ENCODE measurements around the gene GCSH. TPM values are rescaled to one million over a fixed set of nuclear protein-coding genes. Genes with fewer than 3 reads are reported as not detected.

Gene GCSH
- total RNA-seq, 1 experiment from 2014 or later: 117 TPM

DNA sequence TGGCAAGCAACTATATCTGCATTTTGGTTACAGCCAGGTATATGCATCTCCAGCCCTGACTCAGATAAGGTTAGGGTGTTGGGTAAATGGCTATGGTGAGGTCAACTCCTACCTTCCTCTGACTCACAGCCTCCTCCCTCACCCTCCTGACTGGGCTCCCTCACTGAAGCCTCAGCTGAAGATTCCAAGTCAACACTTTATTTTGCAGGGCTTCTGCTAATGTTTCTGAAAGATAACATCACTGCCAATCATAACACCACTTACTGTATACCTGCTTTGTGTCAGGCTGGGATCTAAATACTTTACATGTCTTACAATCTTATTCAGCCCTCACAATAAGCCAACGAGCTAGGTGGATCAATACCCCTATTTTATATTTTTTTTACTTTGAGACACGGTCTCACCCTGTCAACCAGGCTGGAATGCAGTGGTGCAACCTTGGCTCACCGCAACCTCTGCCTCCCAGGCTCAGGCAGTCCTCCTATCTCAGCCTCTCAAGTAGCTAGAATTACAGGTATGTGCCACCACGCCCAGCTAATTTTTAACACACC lies 47.8 kb upstream of the GCSH start (continued):
- TF ChIP-seq EGR1 (IDR thresholded peaks at IDR 0.05; ENCODE audit: low read depth): no peak
- TF ChIP-seq, protein P1, sequence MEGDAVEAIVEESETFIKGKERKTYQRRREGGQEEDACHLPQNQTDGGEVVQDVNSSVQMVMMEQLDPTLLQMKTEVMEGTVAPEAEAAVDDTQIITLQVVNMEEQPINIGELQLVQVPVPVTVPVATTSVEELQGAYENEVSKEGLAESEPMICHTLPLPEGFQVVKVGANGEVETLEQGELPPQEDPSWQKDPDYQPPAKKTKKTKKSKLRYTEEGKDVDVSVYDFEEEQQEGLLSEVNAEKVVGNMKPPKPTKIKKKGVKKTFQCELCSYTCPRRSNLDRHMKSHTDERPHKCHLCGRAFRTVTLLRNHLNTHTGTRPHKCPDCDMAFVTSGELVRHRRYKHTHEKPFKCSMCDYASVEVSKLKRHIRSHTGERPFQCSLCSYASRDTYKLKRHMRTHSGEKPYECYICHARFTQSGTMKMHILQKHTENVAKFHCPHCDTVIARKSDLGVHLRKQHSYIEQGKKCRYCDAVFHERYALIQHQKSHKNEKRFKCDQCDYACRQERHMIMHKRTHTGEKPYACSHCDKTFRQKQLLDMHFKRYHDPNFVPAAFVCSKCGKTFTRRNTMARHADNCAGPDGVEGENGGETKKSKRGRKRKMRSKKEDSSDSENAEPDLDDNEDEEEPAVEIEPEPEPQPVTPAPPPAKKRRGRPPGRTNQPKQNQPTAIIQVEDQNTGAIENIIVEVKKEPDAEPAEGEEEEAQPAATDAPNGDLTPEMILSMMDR (IDR thresholded peaks at IDR 0.05 in 2 of 3, conservative IDR thresholded peaks at IDR 0.05 in 1 of 3; ENCODE audit: borderline replicate concordance in 1 of 3, insufficient read depth in 1 of 3, low read depth in 2 of 3, low read length in 2 of 3): no peak
- peak; percentile 87 for TF ChIP-seq SP1 (IDR thresholded peaks at IDR 0.05; ENCODE audit: low read depth)
- no peak; the same call in none of the 2 replicates for TF ChIP-seq SRF (IDR thresholded peaks at IDR 0.05; ENCODE audit: low read depth)
- TF ChIP-seq FOSL1 (IDR thresholded peaks at IDR 0.05; ENCODE audit: low read depth): peak; percentile 75
- TF ChIP-seq EZH2phosphoT487 (IDR thresholded peaks at IDR 0.05; ENCODE audit: borderline replicate concordance): no peak
- TF ChIP-seq CBX3 (IDR thresholded peaks at IDR 0.05; ENCODE audit: low read depth): peak; percentile 50; the same call in 1 of the 2 replicates
- TF ChIP-seq JUND (IDR thresholded peaks at IDR 0.05): peak; percentile 71
- TF ChIP-seq POLR2AphosphoS5 (IDR thresholded peaks at IDR 0.05; ENCODE audit: low read depth, low read length): peak; percentile 23; the same call in 1 of the 2 replicates
- peak; percentile 49 for TF ChIP-seq YY1 (IDR thresholded peaks at IDR 0.05; ENCODE audit: extremely low read depth, insufficient replicate concordance, low read depth, low read length)
- no peak for TF ChIP-seq ZFX (IDR thresholded peaks at IDR 0.05)
- no peak for TF ChIP-seq EZH2 (IDR thresholded peaks at IDR 0.05)
- TF ChIP-seq ZNF274 (IDR thresholded peaks at IDR 0.05; ENCODE audit: low read depth, low read length): no peak

DNA sequence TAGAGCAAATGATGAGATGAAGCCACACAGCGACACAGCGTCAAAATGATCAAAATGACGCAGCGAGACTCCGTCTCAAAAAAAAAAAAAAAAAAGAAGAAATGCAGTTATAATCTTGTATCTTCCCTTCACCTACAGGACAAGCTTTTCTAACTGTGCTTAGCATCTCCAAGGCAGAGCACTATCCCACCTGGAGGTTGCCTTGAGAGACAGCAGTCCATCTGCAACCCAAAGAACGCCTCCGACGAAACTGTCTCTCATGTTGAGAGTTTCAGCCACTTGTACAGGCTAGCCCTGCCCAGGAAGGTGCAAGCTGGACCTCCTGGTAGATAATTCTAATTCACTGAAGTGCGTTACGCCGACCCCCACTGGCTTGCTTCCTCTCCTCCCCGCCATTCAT lies 46.7 kb upstream of the GCSH start:
- Histone ChIP-seq H3K36me3 (ENCODE audit: control insufficient read depth in 1 of 2, insufficient read depth in 2 of 2, low read length in 2 of 2) (no peaks in the 10 kb centered on the region), H3K4me3 (replicated peaks in 1 of 2; ENCODE audit: low read depth in 1 of 2, low read length in 2 of 2) (0 out of 4 replicates have a peak overlapping the region, but pooled peaks of 1 of the 2 experiments have one; percentile 47), H3K79me2 (ENCODE audit: insufficient read depth, low read length) (no peaks in the 10 kb centered on the region), H3K4me2 (ENCODE audit: low read length) (peak overlapping the region; percentile 78), H3K9ac (ENCODE audit: low read length) (peak overlapping the region; percentile 37), H2AFZ (ENCODE audit: low read depth, low read length, poor library complexity, severe bottlenecking) (no peak overlapping the region), H4K20me1 (ENCODE audit: insufficient read depth) (no peaks in the 10 kb centered on the region), H3K27me3 (ENCODE audit: insufficient read depth, low read length) (no peaks in the 10 kb centered on the region), H3K4me1 (ENCODE audit: control insufficient read depth in 1 of 2, insufficient read depth in 2 of 2, low read length in 2 of 2) (peaks cover 42 to 57% of the 10 kb centered on the region in 2 experiments), H3K9me2 (ENCODE audit: insufficient read depth) (no peaks in the 10 kb centered on the region), H3K27ac (ENCODE audit: low read depth, low read length) (peak overlapping the region; percentile 65), H3K9me3 (ENCODE audit: control insufficient read depth in 1 of 2, insufficient read depth in 1 of 2, low read depth in 1 of 2, low read length in 2 of 2) (no peaks in the 10 kb centered on the region)
- RAD21 ChIA-PET (ENCODE audit: low non-redundant PET in 1 of 2, low total read pairs in 2 of 2, uncharacterized antibody in 2 of 2, unreplicated experiment in 2 of 2): no interaction called here
- intact Hi-C loops (cut with micrococcal nuclease): loop anchor here (5.0 kb wide), 3 partner anchors 46 to 169 kb away; partner anchors contain the start of genes CENPN, CMC2, GAN and GCSH
- ATAC-seq (no peak), DNase-seq (ENCODE audit: low read depth, low spot score) (no peak)
- CTCF ChIA-PET: interaction anchor here (0.6 kb wide), 1 partner anchor 555 kb away, joined by 4 read pairs; no protein-coding TSS in a partner anchor
- BruUV-seq (replicated peaks): no TSS peak
- POLR2A ChIA-PET: interaction anchor here (2.9 kb wide), 1 partner anchor 38 kb away, joined by 8 read pairs; no protein-coding TSS in a partner anchor
- TF ChIP-seq EZH2phosphoT487 (IDR thresholded peaks at IDR 0.05; ENCODE audit: borderline replicate concordance) (no peak), CEBPB (IDR thresholded peaks at IDR 0.05; ENCODE audit: low read depth) (no peak), JUND (IDR thresholded peaks at IDR 0.05) (no peak)
- TF ChIP-seq, protein P2, sequence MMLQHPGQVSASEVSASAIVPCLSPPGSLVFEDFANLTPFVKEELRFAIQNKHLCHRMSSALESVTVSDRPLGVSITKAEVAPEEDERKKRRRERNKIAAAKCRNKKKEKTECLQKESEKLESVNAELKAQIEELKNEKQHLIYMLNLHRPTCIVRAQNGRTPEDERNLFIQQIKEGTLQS (IDR thresholded peaks at IDR 0.05): no peak

All from HCT116 (cell line).